NCI-H1105 treated with DMSO at 0.1 percent for 48 hours (cell line): Measurements from ENCODE around the gene JMJD4.

Source experiments
- DNase-seq: peaks from one replicate; lab custom pipeline; 2025; lab: John Stamatoyannopoulos, UW

The JMJD4 gene

DNA sequence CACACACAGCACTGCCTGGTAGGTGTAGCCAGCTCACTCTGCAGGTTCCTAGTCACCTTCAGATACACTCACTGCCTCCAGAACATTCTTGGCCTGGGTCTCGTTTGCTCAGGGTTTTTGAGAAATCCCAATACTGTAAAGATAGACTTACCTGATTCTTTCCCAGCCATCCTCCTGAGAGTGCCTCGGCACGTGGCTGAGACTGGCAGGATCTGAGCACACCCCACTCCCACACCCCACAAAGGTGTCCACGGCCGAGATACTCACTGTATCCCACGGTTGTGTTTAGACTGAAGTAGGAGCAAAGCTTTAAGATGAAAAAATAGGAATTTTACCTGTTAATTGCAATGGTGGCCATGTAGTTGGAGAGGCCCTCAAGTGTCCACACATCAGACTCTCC, 33.5 kb upstream of the JMJD4 start:
- no peak for DNase-seq

DNA sequence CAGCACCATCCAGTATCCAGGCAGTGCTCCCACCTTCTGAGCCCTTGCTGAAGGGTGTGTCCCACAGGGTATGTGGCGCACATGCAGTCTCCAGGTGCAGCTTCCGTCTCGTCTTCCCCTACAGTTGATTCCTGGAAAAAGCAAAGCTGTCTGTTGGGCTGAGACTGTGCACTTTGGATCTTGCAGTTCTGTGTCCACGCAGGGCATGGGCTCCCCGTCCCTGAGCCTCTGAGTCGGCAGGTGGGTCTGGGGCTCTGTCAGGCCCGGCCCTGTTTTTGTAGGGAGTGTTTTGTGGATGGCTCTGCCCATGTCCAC, 33.0 kb upstream of the JMJD4 start:
- no peak for DNase-seq

DNA sequence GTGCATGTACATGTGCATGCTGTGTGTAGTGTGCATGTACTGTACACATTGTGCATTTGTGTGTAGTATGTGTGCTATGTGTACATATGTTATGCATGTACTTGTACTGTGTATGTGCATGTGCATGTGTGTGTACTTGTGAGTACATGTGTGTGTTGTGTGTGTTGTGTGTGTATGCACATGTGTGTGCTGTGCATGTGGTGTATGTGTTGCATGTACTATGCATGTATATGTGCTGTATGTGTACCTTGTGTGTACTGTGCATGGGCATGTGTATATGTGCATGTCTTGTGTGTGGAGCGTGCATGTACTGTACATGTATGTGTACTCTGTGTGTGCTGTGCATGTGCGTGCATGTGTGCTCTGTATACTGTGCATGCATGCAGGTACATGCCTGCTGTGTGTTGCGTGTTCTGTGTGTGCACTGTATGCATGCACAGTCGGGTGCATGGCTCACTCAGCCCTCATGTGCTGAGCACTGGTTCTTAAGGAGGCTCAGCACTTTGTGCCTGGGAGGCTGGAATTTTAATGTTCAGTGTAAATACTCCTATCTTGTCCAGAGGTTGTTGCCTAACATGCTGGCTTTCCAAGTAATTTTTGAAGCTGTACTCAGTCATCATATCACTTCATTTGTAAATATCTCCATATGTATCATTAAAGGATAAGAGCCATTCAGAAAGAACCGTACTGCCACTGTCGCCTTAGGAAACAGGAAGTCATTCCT, 32.5 kb upstream of the JMJD4 start:
- DNase-seq, result no peak

DNA sequence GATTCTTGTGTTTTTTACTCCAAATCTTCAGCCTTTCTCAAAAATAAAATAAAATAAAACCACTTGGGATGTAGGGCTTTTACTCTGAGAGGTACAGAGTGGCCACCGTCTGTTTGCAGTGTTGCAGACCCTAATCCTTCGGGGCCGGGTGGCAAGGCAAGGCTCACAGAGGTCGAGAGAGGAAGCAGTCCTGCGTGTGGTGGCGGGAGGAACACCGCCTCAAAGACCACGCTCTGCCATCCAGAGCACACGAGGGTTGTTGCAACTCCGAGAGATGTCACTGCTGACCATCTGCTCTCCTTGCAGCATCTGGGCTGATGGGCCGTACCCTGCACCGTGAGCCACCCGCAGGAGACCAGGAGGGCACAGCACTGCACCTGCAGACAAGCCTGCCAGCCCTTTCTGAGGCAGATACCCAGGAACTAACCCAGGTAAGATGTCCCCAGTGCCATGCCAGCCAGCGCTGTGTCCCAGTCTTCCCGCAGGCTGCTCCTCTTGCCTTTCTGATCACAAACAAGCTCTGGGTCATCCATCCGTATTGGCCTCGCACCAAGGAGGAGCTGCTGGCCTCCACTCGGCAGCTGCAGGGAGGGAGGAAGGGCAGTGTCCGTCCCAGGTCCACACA, 31.7 kb upstream of the JMJD4 start:
- DNase-seq, result no peak

DNA sequence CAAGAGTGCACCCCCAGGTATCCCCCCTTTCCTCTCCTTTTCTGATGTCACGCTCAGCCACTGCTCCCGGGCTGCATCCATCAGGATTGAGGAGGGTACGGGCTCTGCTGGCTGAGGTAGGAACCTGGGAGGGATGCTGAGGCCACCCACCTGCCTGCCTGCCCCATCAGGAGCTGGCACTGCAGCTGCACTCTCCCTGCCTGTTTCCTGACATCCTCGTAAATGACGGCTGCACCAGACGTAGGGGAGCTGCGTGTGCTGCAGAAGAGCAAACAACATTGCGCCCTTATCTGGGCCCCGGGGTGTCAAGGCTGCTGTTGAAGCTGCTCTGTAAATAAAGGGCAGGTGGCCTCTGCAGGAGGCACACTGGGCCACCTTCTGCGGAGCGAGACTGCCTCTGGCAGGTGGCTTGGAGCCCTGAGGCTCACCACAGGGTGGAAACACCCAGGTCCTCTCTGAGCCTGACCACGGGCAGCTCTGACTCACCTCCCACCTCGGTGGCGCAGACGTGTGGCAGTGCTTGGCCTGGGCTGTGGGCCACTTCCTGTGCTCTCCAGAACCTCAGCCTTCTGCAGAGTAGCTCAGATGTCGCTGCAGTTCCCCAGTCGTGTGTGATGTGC, 31.0 kb upstream of the JMJD4 start:
- DNase-seq, result peak; percentile 34

DNA sequence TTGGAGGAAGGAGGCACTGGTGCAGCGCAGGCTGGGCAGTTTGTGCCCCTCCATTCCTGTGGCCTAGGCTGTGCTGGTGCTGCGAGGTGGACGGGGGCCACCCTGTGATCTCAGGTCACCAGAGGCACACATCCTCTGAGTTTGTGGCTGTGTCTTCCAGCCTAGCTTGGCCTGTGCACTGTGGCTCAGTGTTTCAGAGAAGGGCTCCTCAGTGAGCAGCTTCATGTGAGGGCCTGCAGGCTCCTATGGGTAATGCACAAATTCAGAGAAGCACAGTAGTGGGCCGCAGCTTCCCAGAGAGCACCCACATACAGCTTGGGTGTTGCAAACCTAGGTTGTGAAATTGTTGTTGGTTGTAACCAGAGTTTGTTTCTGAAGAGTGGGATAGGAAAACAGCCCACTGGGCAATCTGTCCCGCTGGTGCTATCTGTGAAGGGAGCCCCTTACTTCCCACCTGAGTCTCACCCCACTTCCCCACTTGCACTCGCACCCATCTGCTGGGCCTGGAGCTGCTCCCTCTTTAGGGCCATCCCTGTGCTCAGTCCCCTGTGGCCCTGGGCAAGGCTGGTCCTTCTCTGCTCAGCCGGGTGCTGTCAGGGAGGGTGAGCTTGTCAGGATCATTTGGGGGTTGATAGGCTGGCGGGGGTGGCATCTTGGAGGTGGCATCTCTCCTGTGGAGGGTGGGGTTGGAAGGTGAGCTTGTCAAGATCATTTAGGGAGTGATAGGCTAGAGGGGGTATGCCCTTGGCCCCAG, 30.3 kb upstream of the JMJD4 start:
- DNase-seq, result no peak

DNA sequence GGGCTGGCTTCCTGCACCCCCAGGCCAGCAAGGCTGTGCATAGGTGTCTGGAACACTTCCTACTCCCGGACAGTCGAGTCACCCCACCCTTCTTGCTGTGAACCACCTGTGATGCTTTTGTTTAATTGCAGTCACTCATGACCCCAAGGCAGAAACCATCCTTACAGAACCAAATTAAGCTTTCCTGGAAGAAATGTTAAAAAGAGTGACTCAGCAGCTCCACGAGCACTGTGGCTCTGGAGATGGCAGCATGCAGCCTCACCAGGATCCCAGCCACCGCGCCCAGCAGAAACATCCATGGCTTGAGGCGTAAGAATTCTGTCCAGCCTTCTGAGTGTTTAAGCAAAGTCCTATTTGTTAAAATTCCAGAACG, 28.9 kb upstream of the JMJD4 start:
- DNase-seq, result no peak

DNA sequence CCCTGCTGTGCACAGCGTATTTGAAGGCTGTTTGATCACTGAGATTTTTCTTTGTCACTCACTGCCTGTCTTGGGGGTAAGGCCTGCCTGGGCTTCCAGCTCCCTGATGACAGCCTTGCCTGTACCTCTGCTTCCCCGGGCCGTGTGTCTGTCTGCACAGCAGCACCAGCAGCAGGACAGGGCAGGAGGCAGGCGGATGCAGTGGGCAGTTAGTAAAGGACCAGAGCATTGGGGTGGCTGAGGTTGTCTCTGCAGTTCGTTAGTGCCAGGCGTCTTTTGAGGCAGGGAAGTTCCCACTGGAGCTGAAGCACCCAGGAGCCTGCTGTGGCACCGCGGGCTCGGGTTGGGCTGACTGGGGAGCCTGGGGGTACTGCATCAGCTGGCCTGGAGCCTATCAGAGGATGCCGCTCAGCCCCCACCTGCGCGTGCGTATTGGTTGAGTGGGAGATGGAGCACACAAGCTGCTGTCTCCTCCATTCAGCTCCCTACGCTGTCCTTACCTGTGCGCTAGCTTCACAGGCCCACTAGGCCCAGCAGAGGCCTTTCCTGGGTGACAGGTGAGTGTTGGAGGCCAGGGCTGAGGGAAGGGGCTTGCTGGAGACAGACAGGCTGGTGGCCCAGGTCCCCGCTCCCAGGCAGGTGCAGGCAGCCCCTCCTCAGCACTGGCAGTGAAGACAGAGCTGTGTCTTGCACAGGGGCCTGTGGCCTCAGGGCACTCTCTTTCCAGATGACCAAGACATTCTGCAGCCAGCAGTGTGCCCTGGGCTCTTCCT, 28.3 kb upstream of the JMJD4 start:
- DNase-seq, result no peak

DNA sequence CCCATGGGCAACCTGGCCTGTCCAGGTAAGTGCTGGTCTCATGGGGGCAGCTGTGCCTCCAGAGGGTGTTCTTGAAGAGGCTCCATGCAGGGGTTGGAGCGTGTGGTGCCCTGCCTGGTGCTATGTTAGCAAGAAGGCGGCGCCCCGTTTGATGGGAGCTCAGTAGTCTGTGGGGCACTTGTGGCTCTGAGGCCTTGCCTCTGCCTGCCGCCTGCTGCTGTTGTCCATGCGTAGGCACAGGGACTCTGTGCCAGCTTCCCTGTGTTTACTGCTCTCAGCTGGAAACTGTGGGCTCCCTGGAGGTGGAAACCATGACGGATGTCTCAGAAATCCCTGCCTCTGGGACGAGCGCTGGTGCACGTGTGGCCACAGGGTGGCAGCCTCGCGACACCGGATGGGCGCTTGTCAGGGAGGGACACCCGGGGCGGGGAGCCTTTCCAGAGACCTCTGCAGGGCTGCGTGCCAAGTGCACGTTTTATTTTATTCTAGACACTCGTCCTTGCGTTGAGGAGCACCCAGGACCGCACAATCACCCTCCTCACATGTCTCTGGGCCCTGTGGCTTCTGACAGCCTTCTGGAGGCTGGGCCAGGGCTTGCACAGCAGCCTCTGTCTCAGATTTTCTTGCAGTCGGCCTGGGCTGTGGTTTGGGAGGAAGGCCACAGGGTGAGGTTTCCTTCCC, 27.3 kb upstream of the JMJD4 start:
- DNase-seq, result peak; percentile 71

DNA sequence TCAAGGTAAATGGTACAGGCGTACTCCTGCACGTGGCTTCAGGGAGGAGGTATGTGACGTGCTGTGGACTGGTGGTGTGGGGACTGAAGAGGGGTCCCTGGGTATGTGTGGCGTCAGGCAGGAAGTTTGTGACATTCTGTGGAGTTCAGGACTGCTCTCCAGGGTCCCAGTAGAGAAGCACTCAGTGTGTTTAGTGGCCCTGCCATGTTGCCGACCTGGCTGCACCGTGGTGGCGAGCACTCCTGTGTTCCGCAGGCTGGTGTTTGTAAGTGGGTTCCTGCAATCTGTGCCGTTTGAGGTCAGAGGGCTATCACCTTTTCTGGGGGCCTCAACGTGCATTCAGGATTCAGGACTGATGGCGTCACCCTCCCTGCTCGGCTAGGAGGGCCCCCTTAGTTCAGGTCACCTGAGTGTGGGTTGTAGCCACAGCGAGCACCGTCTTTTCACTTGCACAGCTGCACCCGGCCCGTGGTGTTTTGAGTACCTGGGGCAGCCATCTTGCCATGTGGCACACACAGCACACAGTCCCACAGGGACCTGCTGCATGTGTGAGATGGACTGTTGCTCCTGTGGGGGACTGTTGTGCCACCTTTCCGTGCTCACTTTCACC, 26.6 kb upstream of the JMJD4 start:
- no peak for DNase-seq

DNA sequence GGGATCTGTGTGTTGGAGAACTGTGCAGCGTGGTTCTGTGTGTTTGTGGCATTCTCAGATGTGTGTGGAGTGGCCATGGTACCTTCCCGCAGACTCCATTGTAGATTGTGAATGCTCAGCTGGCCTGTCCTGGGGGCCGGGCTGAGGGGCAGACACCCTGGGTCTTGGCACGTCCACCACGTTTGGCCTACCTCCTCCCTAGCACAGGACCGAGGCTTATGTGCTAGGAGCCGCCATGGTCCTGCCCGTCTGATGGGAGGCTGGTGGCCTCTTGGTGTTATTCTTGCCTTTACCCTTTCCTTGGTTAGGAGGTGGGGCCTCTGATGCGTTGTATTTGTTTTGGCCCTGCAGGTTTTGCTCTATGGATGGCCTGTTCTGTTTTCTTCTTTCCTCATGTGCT, 25.3 kb upstream of the JMJD4 start:
- no peak for DNase-seq

DNA sequence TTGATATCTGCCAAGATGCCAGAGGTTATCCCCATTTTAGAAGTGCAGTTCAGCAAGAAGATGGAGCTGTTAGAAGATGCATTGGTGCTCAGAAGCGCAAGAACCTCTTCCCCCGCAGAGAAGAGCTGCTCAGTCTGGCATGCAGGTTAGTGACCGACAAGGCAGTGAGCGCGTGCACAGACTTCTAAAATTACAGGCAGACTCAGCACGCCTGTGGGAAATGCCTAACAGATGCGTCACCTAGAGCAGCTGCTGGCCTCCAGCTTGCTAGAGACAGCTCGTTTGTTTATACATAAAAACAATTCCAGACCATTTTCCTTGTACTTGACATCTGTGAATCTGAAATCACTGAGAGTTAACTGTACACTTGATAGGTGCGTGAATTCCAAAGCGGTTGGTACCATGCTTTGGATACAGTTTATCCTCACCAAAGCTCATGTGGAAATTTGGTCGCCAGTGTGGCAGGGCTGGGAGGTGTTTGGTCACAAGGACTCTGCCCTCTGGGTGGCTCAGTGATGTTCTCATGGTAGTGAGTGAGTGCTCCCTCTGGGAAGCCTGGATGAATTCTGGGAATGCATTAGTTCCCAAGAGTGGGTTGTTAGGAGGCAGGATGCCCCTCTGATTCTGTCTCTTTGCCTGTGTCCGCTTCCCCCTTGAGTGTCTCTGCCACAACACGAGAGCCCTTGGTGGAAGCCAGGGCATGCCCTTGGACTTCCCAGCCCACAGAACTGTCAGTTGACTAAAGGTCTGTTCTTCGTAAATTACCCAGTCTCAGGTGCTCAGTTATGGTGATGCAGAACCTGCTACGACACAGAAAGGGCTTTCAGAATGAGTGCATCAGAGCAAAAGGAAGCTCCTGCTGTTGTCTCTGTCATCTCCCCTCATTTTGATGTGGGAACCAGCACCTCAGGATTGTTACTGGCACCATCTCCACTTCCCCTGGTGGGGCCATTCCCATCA, 24.5 kb upstream of the JMJD4 start:
- DNase-seq, result no peak

DNA sequence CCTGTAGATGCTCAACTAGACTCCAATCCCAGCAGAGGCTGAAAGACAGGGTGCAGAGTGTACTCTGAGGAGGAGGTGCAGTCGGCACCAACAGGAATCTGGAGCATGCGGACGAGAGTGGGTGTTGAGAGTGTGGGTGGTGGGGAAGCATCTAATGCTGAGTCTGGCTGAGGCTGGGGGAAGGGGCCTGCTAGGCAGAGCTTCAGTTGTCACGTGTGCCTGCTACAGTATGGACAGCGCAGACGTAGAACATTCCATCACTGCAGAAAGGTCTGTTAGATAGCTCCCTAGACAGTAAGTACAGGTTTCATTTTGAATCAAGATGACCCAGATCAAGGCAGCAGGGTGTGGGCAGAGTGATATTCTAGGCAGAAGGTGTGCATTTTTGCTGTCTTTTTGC, 23.3 kb upstream of the JMJD4 start:
- no peak for DNase-seq

DNA sequence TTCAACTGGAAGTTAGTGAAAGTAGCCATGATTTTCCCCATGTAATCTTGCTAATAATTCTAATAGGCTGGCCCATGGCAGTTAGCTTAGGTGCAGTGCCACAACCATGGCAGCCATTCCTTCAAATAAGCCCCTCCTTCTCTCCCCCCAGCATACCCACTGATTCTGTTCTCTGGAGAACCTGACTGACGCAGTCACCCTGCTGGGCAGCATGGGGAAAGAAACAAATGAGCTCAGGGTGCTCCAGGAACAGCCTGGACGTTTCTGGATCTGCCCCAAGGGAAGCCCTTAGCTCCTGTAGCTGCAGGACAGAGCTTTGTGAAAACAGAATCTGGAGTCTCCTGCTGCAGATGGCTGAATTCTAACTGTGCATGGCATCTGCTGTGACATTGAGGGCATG, 22.7 kb upstream of the JMJD4 start:
- no peak for DNase-seq

DNA sequence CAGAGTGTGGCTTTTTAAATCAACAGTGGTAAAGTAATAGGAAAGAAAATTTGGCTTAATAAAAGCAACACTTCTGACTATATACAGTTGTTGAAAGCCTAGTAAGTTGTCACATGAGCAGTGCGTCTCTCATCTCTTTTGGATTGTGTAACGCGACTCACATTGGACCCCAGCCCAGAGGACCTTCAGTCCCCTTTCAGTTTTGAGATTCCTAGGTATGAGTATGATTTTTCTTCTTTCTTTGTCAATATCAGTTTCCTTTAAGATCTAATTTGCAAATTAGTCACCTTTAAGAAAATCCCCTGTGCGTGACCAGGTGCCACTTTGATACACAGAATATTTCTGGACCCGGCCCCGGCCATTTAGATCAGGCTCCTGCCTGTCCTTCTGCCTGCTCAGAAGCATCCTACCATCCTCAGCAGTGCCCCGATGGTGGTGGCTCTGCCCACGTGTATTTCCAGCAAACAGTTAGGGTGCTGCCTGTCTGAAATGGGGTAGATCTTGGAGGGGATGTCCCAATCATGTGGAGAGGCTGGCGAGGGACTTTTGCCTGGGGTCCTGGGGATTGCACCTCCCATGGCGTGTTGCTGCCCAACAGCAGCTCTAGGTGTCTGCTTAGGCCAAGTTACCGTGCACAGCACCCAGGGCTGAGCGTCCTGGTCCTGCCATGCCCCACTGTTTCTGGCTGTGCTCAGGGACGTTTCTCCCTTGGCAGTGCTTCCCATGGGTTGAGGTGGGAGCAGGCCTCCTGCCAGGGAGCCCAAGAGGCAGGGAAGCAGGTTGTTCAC, 21.3 kb upstream of the JMJD4 start:
- no peak for DNase-seq

DNA sequence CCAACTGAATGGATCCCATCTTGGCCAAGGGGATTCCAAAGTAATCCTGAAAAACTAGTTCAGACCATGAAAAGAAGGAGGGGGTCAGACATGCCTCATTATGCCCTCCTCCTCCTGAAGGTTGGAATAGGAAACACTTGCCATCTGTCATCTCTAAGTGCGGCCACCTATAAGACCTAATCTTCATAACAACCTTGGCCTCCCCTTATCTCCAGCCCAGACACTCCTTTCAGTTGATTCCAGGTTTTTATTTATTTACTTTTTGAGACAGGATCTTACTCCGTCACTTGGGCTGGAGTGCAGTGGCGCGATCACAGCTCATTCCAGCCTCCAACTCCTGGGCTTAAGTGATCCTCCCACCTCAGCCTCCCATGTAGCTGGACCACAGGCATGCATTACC, 19.9 kb upstream of the JMJD4 start:
- DNase-seq, result no peak

DNA sequence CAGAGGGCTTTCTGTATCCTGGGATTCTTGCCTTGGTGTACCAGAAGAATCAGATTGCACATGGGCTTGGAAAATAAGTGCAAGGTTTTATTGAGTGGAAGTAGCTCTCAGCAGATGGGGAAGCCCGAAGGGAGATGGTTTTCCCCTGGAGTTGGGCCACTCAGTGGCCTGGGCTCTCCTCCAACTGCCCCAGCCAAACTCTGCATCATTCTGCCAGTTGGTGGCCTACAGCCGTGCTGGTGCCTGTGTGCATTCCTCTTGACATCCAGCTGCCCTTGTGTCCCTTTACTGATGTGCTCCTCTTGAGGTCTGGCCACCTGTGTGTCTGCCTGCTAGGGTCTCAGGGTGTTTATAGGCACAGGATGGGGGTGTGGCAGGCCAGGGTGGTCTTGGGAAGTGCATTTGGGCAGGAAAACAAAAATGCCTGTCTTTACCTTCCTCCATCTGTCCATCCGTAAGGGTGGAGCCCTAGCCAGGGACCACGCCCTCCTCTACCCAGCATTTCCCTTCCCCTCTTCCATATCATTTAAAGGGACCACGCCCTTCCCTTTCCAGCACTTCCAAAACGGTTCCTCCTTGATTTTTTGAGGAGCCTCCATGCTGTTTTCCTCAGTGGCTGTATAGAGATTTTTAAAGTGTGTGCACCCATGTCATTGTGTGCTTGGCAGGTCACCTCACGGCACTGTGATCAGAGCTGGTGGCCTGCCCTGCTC, 19.1 kb upstream of the JMJD4 start:
- no peak for DNase-seq

DNA sequence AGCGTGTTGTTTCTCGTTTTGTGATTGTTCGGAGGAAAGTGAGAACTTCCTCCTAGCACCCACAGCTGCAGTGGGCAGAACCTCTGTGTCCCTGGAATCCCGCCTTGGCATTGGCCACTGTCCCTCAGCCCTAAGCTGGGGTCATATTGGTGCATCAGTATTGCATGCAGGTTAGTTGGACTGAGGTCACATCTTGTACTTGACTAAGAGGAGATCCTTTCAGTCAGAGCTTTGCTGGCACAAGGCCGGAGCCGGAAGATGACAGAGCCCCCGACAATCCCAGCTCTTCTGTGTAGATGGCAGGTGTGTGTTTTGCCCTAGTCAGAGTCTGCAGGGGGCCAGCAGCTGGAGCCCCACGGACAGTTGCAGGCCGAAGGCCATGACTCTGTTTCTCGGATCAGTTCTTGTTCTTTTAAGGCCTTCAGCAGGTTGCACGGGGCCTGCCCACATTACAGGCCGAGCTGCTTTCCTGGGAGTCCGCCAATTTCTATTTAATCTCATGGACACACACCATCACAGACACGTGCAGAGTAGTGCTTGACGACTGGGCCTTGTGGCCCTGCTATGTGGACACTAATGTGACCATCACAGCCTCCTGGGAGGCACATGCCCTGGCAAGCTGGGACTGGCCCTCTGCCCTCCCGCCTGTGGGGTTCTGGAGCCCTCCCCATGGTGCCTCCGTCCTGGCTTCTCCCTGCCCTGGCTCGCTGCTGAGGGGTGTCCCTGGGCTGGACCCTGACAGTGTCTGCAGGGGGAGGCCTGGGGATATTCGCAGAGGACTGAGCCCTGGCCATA, 15.0 kb upstream of the JMJD4 start:
- no peak for DNase-seq
